ENCODE results near the gene KCNK3.

KCNK3 gene

DNA sequence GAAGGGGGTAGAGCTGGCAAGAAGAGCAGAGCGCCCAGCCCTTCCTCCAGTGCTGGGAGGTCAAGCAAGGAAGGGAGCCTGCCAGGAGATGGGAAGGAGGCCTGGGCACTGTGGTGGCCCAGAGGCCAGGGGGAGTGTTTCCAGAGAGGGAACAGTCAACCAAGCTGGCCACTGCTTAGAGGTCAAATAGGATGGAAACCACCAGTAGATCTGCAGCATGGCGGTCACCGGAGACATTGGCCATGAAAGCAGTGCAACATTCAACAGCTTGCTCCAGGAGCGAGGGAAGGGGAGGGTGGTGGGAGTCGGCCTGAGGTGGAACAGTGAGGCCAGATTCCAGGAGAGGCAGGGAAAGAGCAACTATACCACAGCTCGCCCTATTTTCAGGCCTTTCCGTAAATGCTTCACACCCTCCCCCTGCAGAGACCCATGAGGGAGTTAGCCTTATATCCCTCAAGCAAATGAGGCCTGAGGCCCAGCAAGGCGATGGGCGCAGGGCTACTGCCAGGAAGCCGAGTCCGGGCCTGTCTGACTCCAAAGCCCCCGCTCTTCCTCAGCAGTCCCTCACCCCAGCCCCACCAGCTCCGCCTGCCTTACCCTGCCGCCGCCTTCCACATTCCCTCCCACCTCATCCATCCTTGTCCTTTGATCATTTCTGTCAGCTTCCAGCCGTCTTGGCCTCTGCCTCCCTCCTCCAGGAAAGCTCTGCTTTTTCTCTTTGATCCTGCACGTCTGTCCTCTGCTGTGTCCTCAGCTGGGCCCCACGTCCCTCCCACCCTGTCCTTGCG lies 17.0 kb downstream of the KCNK3 start:
- H3K4me1 ChIP-seq (ENCODE audit: control insufficient read depth, low read depth, low read length): no peaks in the 10 kb centered on the region
- H3K36me3 ChIP-seq (ENCODE audit: control insufficient read depth, low read depth, low read length): no peaks in the 10 kb centered on the region

DNA sequence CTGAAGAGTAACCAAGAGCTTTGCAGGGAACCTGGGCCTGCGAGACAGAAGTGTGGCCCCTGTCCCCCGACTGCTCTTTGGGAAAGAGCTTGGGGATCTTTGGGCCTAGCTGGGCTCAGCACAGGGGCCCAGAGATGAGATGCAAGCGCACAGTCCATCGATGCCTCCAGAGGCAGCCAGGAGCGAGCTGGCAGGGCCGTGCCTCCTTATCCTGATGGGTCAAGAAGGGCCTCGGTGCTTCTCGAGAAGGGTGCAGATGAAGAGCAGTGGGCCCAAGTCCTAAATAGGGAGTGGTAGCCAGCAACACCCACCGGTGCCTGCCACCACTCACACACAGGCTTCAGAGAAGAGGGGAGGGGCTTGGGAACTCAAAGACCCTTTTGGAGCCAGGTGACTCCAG lies 17.6 kb downstream of the KCNK3 start:
- Histone ChIP-seq H3K4me3 (ENCODE audit: low read length) (no peak overlapping the region), H3K4me1 (ENCODE audit: control insufficient read depth, low read depth, low read length) (no peaks in the 10 kb centered on the region), H3K9ac (ENCODE audit: low read length) (no peak overlapping the region), H3K36me3 (ENCODE audit: control insufficient read depth, low read depth, low read length) (no peaks in the 10 kb centered on the region), H3K27me3 (ENCODE audit: control insufficient read depth, insufficient read depth, low read length) (no peaks in the 10 kb centered on the region), H3K27ac (ENCODE audit: low read length) (no peak overlapping the region), H3K9me3 (ENCODE audit: control insufficient read depth, low read depth, low read length) (no peaks in the 10 kb centered on the region)

More for the DNA sequence above, 17.0 kb downstream of the KCNK3 start:
- H3K4me3 ChIP-seq (ENCODE audit: low read length): no peak overlapping the region
- H3K27me3 ChIP-seq (ENCODE audit: control insufficient read depth, insufficient read depth, low read length): no peaks in the 10 kb centered on the region
- no peaks in the 10 kb centered on the region for H3K9me3 ChIP-seq (ENCODE audit: control insufficient read depth, low read depth, low read length)
- H3K9ac ChIP-seq (ENCODE audit: low read length): no peak overlapping the region
- H3K27ac ChIP-seq (ENCODE audit: low read length): no peak overlapping the region

DNA sequence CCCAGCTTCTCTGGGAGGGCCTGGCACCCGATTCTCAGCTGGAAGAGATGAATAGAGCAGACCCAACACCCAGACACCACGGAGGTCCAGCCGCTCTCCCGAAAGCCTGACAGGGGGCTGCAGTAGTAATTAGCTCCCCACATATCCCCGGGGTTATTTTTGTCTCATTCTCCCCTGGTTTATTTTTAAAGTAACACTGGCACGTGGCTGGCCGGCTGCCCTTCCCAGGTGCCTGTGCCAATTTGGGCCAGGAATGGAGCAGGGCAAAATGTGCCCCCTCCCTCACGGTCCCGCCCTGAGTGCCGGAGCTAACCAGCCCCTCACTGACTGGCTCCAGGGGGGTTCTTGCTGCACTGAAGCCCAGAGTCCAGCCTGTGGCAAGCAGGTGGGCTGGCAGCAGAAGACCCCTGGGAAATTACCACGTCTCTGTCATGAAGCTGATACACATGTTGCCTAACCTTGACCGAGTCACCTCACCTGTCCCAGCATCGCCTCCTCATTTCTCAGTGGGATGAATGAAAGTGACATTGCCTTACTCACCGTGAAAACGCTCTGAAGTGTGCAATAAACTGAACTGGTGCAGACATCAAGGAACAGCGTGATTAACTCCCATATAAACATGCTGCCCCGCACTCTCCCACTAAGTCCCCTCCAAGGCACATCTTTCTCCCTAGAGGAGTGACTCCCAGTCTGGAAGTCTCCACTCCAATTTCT lies 18.4 kb downstream of the KCNK3 start:
- no peak overlapping the region for H3K4me3 ChIP-seq (ENCODE audit: low read length)
- no peaks in the 10 kb centered on the region for H3K4me1 ChIP-seq (ENCODE audit: control insufficient read depth, low read depth, low read length)
- H3K36me3 ChIP-seq (ENCODE audit: control insufficient read depth, low read depth, low read length): no peaks in the 10 kb centered on the region
- H3K9me3 ChIP-seq (ENCODE audit: control insufficient read depth, low read depth, low read length): no peaks in the 10 kb centered on the region
- no peak overlapping the region for H3K27ac ChIP-seq (ENCODE audit: low read length)
- H3K27me3 ChIP-seq (ENCODE audit: control insufficient read depth, insufficient read depth, low read length): no peaks in the 10 kb centered on the region
- H3K9ac ChIP-seq (ENCODE audit: low read length): no peak overlapping the region

DNA sequence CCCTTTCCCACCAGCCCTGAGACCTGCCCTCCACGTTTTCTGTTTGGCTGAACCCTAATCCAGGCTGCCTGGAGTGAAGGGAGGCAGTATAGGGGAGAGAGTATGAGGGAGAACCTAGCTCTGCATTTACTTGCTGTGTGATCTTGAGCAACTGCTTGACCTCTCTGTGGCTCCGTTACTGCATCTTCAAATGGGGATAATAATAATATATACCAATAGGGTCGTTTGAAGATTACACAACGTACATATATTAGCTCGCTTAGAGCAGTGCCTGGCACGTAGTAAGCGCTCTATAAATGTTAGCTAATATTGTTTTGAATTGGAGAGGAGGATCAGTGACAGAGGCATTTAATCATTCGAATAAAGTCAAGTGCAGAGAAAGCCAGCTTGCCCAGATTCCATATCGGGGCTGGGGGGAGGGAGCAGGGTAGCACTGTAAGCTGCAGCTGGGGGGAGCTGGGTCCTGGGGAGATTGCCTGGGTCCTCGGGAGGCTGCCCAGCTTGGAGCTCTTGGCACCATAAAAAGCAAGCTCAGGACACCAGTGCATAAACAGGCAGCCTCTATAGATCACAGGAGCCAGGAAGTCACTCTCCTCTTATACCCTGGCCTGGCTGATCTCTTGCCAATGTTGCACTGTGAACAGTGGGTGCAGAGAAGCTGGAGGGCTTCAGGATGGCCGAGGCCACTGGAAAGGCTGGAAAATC lies 19.1 kb downstream of the KCNK3 start:
- H3K9me3 ChIP-seq (ENCODE audit: control insufficient read depth, low read depth, low read length): no peaks in the 10 kb centered on the region
- H3K4me1 ChIP-seq (ENCODE audit: control insufficient read depth, low read depth, low read length): no peaks in the 10 kb centered on the region
- H3K4me3 ChIP-seq (ENCODE audit: low read length): no peak overlapping the region
- H3K9ac ChIP-seq (ENCODE audit: low read length): no peak overlapping the region
- no peak overlapping the region for H3K27ac ChIP-seq (ENCODE audit: low read length)
- H3K36me3 ChIP-seq (ENCODE audit: control insufficient read depth, low read depth, low read length): no peaks in the 10 kb centered on the region
- no peaks in the 10 kb centered on the region for H3K27me3 ChIP-seq (ENCODE audit: control insufficient read depth, insufficient read depth, low read length)

DNA sequence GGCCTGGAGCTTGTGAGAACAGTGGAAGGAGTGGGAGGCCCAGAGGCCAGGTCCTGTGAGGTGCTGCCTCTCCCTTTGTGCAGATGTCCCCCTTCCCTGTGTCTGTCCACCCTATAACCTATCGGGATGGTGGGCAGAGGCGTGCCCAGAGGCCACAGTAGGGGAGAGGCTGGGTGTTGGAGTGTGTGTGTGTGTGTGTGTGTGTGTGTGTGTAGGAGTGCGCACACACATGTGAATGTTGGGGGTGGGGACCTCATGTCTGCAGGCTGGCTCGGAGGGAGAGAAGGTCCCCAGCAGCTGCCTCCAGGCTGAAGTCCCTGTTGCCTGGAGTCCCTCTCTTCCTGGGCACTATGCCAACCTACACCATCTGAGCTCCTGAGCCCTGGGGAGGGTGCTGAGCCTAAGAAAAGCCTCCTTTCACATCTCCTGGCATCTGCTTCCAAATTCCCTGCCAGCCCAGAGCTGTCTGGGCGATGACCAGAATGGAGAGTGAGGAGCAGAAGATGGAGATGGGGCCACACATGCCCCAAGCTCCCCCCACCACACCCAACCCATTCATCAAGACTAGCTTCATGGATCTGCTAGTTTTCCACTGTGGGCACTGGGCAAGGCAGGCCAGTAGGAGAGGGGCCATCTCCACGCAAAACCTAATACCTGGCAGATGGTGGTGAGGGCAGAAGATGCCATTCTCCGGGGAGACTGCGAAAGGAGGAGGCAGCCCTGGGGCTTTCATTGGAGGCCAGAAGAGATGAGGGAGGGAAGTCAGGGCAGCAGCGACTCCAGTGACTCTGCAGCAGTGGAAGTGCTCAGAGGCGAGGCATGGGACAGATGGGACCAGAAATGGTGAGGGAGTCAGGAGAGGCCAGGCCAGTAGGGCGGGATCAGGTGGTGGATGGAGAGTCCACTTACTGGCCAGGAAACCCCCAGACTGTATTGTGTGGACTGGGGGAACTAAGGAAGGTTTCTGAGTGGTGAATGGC lies 20.3 kb downstream of the KCNK3 start:
- Histone ChIP-seq H3K4me3 (ENCODE audit: low read length) (no peak overlapping the region), H3K27me3 (ENCODE audit: control insufficient read depth, insufficient read depth, low read length) (no peaks in the 10 kb centered on the region), H3K36me3 (ENCODE audit: control insufficient read depth, low read depth, low read length) (no peaks in the 10 kb centered on the region), H3K9me3 (ENCODE audit: control insufficient read depth, low read depth, low read length) (no peaks in the 10 kb centered on the region), H3K27ac (ENCODE audit: low read length) (no peak overlapping the region), H3K9ac (ENCODE audit: low read length) (no peak overlapping the region), H3K4me1 (ENCODE audit: control insufficient read depth, low read depth, low read length) (no peaks in the 10 kb centered on the region)

DNA sequence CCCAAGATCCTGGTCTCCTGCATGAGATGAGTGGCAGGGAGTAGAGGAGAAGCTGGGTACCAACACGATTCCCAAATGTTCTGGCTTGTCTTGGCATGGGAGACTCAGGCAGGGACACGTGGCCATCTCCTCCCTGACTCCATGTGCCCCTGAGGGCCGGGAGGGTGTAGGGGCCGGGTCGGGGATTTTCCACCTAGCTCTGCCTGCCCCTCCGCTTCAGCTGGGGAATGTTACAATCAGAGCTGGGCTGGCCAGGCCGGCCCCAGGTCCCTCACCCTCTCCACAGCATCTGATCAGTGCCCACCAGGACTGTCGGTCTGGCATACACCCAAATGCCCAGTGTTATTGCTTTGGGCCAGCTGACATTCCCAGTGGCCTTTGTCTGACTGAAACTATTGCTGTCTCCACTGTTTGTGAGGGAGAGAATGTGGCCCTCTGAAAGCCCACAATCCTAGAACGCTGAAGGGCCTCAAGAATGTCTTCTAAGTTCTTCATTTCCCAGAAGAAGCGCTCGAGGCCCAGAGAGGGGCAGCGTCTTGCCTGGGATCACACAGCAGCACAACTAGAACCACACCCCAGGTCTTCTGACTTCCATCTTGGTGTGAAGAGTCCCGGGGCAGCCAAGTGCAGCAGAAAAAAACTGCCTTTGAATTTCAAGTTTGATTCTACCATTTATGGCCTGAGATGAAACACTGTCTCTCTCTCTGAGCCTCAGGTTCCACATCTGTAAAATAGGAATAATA lies 23.2 kb downstream of the KCNK3 start:
- H3K27me3 ChIP-seq (ENCODE audit: control insufficient read depth, insufficient read depth, low read length): no peaks in the 10 kb centered on the region
- no peak overlapping the region for H3K4me3 ChIP-seq (ENCODE audit: low read length)
- H3K4me1 ChIP-seq (ENCODE audit: control insufficient read depth, low read depth, low read length): peaks cover 4% of the 10 kb centered on the region
- no peaks in the 10 kb centered on the region for H3K9me3 ChIP-seq (ENCODE audit: control insufficient read depth, low read depth, low read length)
- H3K27ac ChIP-seq (ENCODE audit: low read length): no peak overlapping the region
- no peaks in the 10 kb centered on the region for H3K36me3 ChIP-seq (ENCODE audit: control insufficient read depth, low read depth, low read length)
- H3K9ac ChIP-seq (ENCODE audit: low read length): no peak overlapping the region

DNA sequence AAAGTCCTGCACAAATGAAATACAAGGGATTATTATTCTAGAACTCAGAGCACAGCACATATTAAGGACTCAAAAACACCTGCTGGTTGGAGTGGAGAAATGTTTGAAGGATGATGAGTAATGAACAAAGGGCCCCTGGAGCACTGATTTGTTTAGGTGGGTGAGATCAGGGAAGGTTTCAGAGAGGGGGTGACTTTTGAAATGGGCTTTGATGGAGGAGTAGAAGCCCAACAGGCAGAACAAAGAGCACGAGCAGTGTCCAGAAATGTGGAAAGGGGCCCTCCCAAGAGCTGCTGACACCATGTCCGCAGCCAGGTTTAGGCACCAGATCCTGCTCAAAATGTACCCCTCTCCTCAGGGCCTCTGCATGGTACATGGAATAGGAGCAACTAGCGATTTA lies 23.8 kb downstream of the KCNK3 start:
- H3K4me1 ChIP-seq (ENCODE audit: control insufficient read depth, low read depth, low read length): peaks cover 5% of the 10 kb centered on the region
- H3K9me3 ChIP-seq (ENCODE audit: control insufficient read depth, low read depth, low read length): no peaks in the 10 kb centered on the region
- H3K36me3 ChIP-seq (ENCODE audit: control insufficient read depth, low read depth, low read length): no peaks in the 10 kb centered on the region
- no peaks in the 10 kb centered on the region for H3K27me3 ChIP-seq (ENCODE audit: control insufficient read depth, insufficient read depth, low read length)
- no peak overlapping the region for H3K9ac ChIP-seq (ENCODE audit: low read length)
- H3K27ac ChIP-seq (ENCODE audit: low read length): no peak overlapping the region
- H3K4me3 ChIP-seq (ENCODE audit: low read length): no peak overlapping the region

DNA sequence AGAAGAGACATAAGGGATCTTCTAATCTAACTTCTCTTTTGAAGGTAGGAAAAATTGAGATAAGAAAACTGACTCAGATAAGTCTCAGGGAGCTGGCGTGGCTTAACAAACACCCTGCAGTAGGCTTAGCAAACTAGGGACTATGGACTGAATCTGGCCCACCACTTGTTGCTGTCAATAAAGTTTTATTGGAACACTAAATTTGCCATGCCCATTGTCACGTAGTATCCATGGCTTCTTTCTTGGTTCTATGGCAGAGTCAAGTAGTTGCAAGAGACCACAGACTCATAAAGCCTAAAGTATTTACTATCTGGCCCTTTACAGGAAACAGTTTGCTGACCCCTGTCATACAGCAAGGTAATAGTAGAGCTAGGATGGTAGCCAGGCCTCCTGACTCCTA lies 24.2 kb downstream of the KCNK3 start:
- H3K36me3 ChIP-seq (ENCODE audit: control insufficient read depth, low read depth, low read length): no peaks in the 10 kb centered on the region
- H3K9ac ChIP-seq (ENCODE audit: low read length): no peak overlapping the region
- H3K27ac ChIP-seq (ENCODE audit: low read length): no peak overlapping the region
- H3K4me3 ChIP-seq (ENCODE audit: low read length): no peak overlapping the region
- peaks cover 9% of the 10 kb centered on the region for H3K4me1 ChIP-seq (ENCODE audit: control insufficient read depth, low read depth, low read length)
- H3K9me3 ChIP-seq (ENCODE audit: control insufficient read depth, low read depth, low read length): no peaks in the 10 kb centered on the region
- H3K27me3 ChIP-seq (ENCODE audit: control insufficient read depth, insufficient read depth, low read length): no peaks in the 10 kb centered on the region

DNA sequence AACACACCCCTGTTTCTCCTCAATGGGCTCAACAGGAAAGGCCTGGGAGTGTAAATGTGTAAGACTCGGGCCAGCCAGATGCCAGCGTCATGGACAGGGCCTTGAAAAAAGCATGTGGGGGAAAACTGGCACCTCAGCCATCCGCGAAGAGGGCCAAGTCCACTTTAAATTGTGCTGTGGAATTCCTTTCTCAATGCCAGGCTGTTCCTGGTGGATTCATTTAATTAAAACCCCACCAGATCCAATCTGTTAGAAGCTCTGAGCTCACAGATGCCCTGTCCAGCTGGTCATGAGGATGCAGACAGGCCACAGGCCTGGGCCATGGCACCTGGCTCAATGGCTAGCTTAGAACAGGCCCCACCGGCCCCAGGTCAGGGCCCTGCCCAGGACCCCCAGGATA lies 24.8 kb downstream of the KCNK3 start:
- no peak overlapping the region for H3K4me3 ChIP-seq (ENCODE audit: low read length)
- H3K36me3 ChIP-seq (ENCODE audit: control insufficient read depth, low read depth, low read length): no peaks in the 10 kb centered on the region
- no peak overlapping the region for H3K27ac ChIP-seq (ENCODE audit: low read length)
- H3K9me3 ChIP-seq (ENCODE audit: control insufficient read depth, low read depth, low read length): no peaks in the 10 kb centered on the region
- H3K9ac ChIP-seq (ENCODE audit: low read length): no peak overlapping the region
- H3K4me1 ChIP-seq (ENCODE audit: control insufficient read depth, low read depth, low read length): peaks cover 10% of the 10 kb centered on the region
- no peaks in the 10 kb centered on the region for H3K27me3 ChIP-seq (ENCODE audit: control insufficient read depth, insufficient read depth, low read length)

DNA sequence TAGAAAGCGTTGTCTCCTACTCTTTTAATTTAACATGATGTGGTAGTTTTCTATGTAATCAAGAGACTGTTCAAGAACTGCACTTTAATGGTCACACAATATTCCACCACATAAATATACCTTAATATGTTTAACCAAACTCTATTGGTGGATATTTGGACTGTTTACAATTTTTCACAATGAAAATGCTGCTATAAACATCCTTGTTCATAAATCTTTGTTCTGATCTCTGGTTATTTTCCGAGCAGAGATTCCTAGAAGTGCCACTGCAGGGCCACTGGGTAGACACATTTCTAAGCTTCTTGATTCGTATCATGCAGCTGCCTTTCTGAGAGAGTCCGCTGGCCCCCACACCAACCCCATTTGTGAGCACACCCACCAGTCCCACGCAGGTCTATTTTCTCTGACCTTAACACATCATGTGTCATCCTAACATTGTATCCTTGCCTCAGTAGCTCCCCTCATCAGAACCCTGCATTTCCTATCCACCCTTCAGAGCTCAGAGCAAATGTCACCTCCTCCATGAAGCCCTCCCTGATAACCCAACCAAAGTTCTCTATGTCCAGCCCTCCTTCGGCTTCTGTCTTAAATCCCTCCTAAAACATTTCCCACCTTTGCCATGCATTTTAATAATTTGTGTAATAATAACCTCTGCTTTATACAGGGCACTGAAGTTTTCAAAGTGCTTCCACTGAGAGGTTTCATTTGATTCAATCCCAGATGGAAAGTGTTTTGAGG lies 26.6 kb downstream of the KCNK3 start:
- Histone ChIP-seq H3K9ac (ENCODE audit: low read length) (no peak overlapping the region), H3K27me3 (ENCODE audit: control insufficient read depth, insufficient read depth, low read length) (no peaks in the 10 kb centered on the region), H3K36me3 (ENCODE audit: control insufficient read depth, low read depth, low read length) (no peaks in the 10 kb centered on the region), H3K4me3 (ENCODE audit: low read length) (no peak overlapping the region), H3K27ac (ENCODE audit: low read length) (no peak overlapping the region), H3K4me1 (ENCODE audit: control insufficient read depth, low read depth, low read length) (peaks cover 10% of the 10 kb centered on the region), H3K9me3 (ENCODE audit: control insufficient read depth, low read depth, low read length) (no peaks in the 10 kb centered on the region)

Measured in iPS-18a (cell line).